ENCODE data around the gene UTY. TPM values are rescaled to one million over a fixed set of nuclear protein-coding genes. Genes with fewer than 3 reads are reported as not detected.

Gene UTY
- total RNA-seq, 1 donor from 2014 or later: not detected

GRCh38 chrY:13210961-13211646 is 268.7 kb downstream of the UTY start:
- no peak for ATAC-seq
- intact Hi-C loops (cut with DNase I): no loop called here
- no peak for DNase-seq (ENCODE audit: low spot score)

- intact Hi-C loops (cut with DNase I): no loop called here
- DNase-seq (ENCODE audit: low spot score) (no peak), ATAC-seq (no peak)
Observed at GRCh38 chrY:13205214-13205613, 274.6 kb downstream of the UTY start.

Other genes starting within 250 kb of the UTY start
- not detected for gene TMSB4Y, start 223.9 kb upstream of the UTY start, total RNA-seq